WTC11 (cell line): Measurements from ENCODE around the gene AFF3. TPM values are rescaled to one million over a fixed set of nuclear protein-coding genes. Genes with fewer than 3 reads are reported as not detected.

ENCODE experiments used
- ATAC-seq: fragments of 200-7000 bp; cut with Tn5 transposase; 2 replicates; pipeline ENCODE4 v1.10.0; 2021; ENCODE audit warnings: mild to moderate bottlenecking, moderate library complexity
- CTCF ChIA-PET: fragments of 300-600 bp; sonication (Branson Sonifier 250); formaldehyde crosslinking; loops from one replicate; lab custom pipeline; 2021; ENCODE audit warnings: antibody characterized with exemption; lab: Charles Lee
- POLR2A ChIA-PET: fragments of 350-600 bp; sonication (Branson Sonifier 250); formaldehyde crosslinking; loops from one replicate; lab custom pipeline; 2021; ENCODE audit warnings: antibody characterized with exemption; lab: Charles Lee
- DNase-seq: peaks from one replicate; pipeline ENCODE4 v3.0.0; 2021; ENCODE audit warnings: low spot score
- H3K27ac Mint-ChIP-seq: 2 replicates; pipeline ENCODE4 v1.8.0; 2021; ENCODE audit warnings: mixed read lengths
- H3K27me3 Mint-ChIP-seq: 2 replicates; pipeline ENCODE4 v1.8.0; 2021; ENCODE audit warnings: low read depth, mild to moderate bottlenecking, moderate library complexity, mixed read lengths
- H3K36me3 Mint-ChIP-seq: 2 replicates; pipeline ENCODE4 v1.8.0; 2021; ENCODE audit warnings: mixed read lengths
- H3K4me1 Mint-ChIP-seq: 2 replicates; pipeline ENCODE4 v1.8.0; 2022; ENCODE audit warnings: mixed read lengths
- H3K4me3 Mint-ChIP-seq: 2 replicates; pipeline ENCODE4 v1.8.0; 2021; ENCODE audit warnings: mild to moderate bottlenecking, moderate library complexity, mixed read lengths
- H3K9me3 Mint-ChIP-seq: 2 replicates; pipeline ENCODE4 v1.8.0; 2021; ENCODE audit warnings: mixed read lengths
- ARID4B ChIP-seq: sonication (generic); formaldehyde crosslinking; IDR thresholded peaks from 2 replicates; pipeline ENCODE4 v1.8.0; 2023; ENCODE audit warnings: missing genetic modification reagents, mild to moderate bottlenecking, borderline replicate concordance
- CBFB ChIP-seq: sonication (generic); formaldehyde crosslinking; IDR thresholded peaks from 2 replicates; pipeline ENCODE4 v1.8.1; 2022; ENCODE audit warnings: mild to moderate bottlenecking, low read depth, missing genetic modification reagents
- ELF4 ChIP-seq: sonication (generic); formaldehyde crosslinking; IDR thresholded peaks from 2 replicates; pipeline ENCODE4 v1.8.1; 2022; ENCODE audit warnings: low read depth, mild to moderate bottlenecking, moderate library complexity, missing genetic modification reagents
- FOXK1 ChIP-seq: sonication (generic); formaldehyde crosslinking; IDR thresholded peaks from 2 replicates; pipeline ENCODE4 v1.8.0; 2022; ENCODE audit warnings: mild to moderate bottlenecking, moderate library complexity, missing genetic modification reagents
- GABPB1 ChIP-seq: sonication (generic); formaldehyde crosslinking; IDR thresholded peaks from 2 replicates; pipeline ENCODE4 v1.8.1; 2023; ENCODE audit warnings: mild to moderate bottlenecking, missing genetic modification reagents
- IRF1 ChIP-seq: sonication (generic); formaldehyde crosslinking; IDR thresholded peaks from 2 replicates; pipeline ENCODE4 v1.8.0; 2023; ENCODE audit warnings: missing genetic modification reagents
- JUN ChIP-seq: sonication (generic); formaldehyde crosslinking; IDR thresholded peaks from 2 replicates; pipeline ENCODE4 v1.8.0; 2023; ENCODE audit warnings: mild to moderate bottlenecking, missing genetic modification reagents
- MLX ChIP-seq: sonication (generic); formaldehyde crosslinking; IDR thresholded peaks from 2 replicates; pipeline ENCODE4 v1.8.1; 2023; ENCODE audit warnings: mild to moderate bottlenecking, missing genetic modification reagents, moderate library complexity
- MYBL2 ChIP-seq: sonication (generic); formaldehyde crosslinking; IDR thresholded peaks from 2 replicates; pipeline ENCODE4 v1.8.1; 2023; ENCODE audit warnings: mild to moderate bottlenecking, moderate library complexity, missing genetic modification reagents
- PRRX2 ChIP-seq: fragments of 250-450 bp; sonication (Bioruptor Pico); IDR thresholded peaks from 2 replicates; pipeline ENCODE4 v1.8.0; 2021; ENCODE audit warnings: mild to moderate bottlenecking
- SMAD4 ChIP-seq: sonication (generic); formaldehyde crosslinking; IDR thresholded peaks from 2 replicates; pipeline ENCODE4 v1.8.0; 2022; ENCODE audit warnings: mild to moderate bottlenecking, missing genetic modification reagents
- SOX15 ChIP-seq: fragments of 250-450 bp; sonication (Bioruptor Pico); IDR thresholded peaks from 2 replicates; pipeline ENCODE4 v1.9.0; 2021; ENCODE audit warnings: mild to moderate bottlenecking
- STAT6 ChIP-seq: sonication (generic); formaldehyde crosslinking; conservative IDR thresholded peaks from 2 replicates; pipeline ENCODE4 v1.8.1; 2023; ENCODE audit warnings: mild to moderate bottlenecking, low read depth, missing genetic modification reagents, moderate library complexity
- USF2 ChIP-seq: sonication (generic); formaldehyde crosslinking; IDR thresholded peaks from 2 replicates; pipeline ENCODE4 v1.8.1; 2023; ENCODE audit warnings: mild to moderate bottlenecking, missing genetic modification reagents, moderate library complexity
- ZNF219 ChIP-seq: sonication (generic); formaldehyde crosslinking; IDR thresholded peaks from 2 replicates; pipeline ENCODE4 v1.8.0; 2023; ENCODE audit warnings: missing genetic modification reagents, mild to moderate bottlenecking, borderline replicate concordance
- ZSCAN18 ChIP-seq: fragments of 250-450 bp; sonication (Bioruptor Pico); IDR thresholded peaks from 2 replicates; pipeline ENCODE4 v2.1.2; 2022; ENCODE audit warnings: mild to moderate bottlenecking, moderate library complexity
- total RNA-seq: library from RNA; stranded (reverse); gene quantifications from 3 replicates; pipeline ENCODE4 v1.2.3, GENCODE V29; 2021
- TF ChIP-seq, protein P1 (sequence below): sonication (generic); formaldehyde crosslinking; IDR thresholded peaks from 2 replicates; pipeline ENCODE4 v1.8.1; 2023; ENCODE audit warnings: mild to moderate bottlenecking, moderate library complexity, missing genetic modification reagents
- TF ChIP-seq, protein P2 (sequence below): fragments of 200-600 bp; IDR thresholded peaks from 2 replicates; pipeline ENCODE4 v1.8.0; 2022; ENCODE audit warnings: antibody characterized with exemption
- TF ChIP-seq, protein P3 (sequence below): sonication (generic); formaldehyde crosslinking; conservative IDR thresholded peaks from 2 replicates; pipeline ENCODE4 v1.8.1; 2022; ENCODE audit warnings: mild to moderate bottlenecking, missing genetic modification reagents

The AFF3 gene
- total RNA-seq, 1 experiment from 2014 or later, result 1.2 TPM

GRCh38 chr2:99987160-99987559 is 155.2 kb downstream of the AFF3 start:
- CTCF ChIA-PET, result interaction anchor here (1.4 kb wide), 1 partner anchor 77 kb away, joined by 4 read pairs; no protein-coding TSS in a partner anchor
- TF ChIP-seq PRRX2 (CRISPR knock-in tag), result no peak
- TF ChIP-seq CBFB, result no peak
- TF ChIP-seq, protein P1, sequence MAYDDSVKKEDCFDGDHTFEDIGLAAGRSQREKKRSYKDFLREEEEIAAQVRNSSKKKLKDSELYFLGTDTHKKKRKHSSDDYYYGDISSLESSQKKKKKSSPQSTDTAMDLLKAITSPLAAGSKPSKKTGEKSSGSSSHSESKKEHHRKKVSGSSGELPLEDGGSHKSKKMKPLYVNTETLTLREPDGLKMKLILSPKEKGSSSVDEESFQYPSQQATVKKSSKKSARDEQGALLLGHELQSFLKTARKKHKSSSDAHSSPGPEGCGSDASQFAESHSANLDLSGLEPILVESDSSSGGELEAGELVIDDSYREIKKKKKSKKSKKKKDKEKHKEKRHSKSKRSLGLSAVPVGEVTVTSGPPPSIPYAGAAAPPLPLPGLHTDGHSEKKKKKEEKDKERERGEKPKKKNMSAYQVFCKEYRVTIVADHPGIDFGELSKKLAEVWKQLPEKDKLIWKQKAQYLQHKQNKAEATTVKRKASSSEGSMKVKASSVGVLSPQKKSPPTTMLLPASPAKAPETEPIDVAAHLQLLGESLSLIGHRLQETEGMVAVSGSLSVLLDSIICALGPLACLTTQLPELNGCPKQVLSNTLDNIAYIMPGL, result no peak
- no peak for TF ChIP-seq MLX
- no peak for TF ChIP-seq MYBL2 (CRISPR knock-in tag)
- no peak for TF ChIP-seq ELF4 (CRISPR knock-in tag)
- no peak for TF ChIP-seq IRF1
- no peak for TF ChIP-seq JUN (CRISPR knock-in tag)
- no peak for TF ChIP-seq GABPB1
- TF ChIP-seq, protein P2, sequence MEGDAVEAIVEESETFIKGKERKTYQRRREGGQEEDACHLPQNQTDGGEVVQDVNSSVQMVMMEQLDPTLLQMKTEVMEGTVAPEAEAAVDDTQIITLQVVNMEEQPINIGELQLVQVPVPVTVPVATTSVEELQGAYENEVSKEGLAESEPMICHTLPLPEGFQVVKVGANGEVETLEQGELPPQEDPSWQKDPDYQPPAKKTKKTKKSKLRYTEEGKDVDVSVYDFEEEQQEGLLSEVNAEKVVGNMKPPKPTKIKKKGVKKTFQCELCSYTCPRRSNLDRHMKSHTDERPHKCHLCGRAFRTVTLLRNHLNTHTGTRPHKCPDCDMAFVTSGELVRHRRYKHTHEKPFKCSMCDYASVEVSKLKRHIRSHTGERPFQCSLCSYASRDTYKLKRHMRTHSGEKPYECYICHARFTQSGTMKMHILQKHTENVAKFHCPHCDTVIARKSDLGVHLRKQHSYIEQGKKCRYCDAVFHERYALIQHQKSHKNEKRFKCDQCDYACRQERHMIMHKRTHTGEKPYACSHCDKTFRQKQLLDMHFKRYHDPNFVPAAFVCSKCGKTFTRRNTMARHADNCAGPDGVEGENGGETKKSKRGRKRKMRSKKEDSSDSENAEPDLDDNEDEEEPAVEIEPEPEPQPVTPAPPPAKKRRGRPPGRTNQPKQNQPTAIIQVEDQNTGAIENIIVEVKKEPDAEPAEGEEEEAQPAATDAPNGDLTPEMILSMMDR, result no peak
- no peak for TF ChIP-seq STAT6 (CRISPR knock-in tag)
- TF ChIP-seq, protein P3, sequence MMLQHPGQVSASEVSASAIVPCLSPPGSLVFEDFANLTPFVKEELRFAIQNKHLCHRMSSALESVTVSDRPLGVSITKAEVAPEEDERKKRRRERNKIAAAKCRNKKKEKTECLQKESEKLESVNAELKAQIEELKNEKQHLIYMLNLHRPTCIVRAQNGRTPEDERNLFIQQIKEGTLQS (CRISPR knock-in tag), result no peak
- TF ChIP-seq USF2, result no peak
- no peak for TF ChIP-seq ZNF219 (CRISPR knock-in tag)
- TF ChIP-seq SMAD4, result no peak
- TF ChIP-seq SOX15 (CRISPR knock-in tag), result no peak
- no peak for TF ChIP-seq ARID4B (CRISPR knock-in tag)
- TF ChIP-seq ZSCAN18 (CRISPR knock-in tag), result no peak
- TF ChIP-seq FOXK1 (CRISPR knock-in tag), result no peak
- H3K27me3 Mint-ChIP-seq, result no peaks in the 10 kb centered on the region; the same call in 1 of the 2 replicates
- ATAC-seq (no peak), DNase-seq (no peak)
- no peak overlapping the region for H3K27ac Mint-ChIP-seq
- no peak overlapping the region for H3K4me3 Mint-ChIP-seq
- no peaks in the 10 kb centered on the region for H3K4me1 Mint-ChIP-seq
- POLR2A ChIA-PET, result no interaction called here
- H3K9me3 Mint-ChIP-seq, result peaks cover 5% of the 10 kb centered on the region
- H3K36me3 Mint-ChIP-seq, result no peaks in the 10 kb centered on the region
